HG02884 (cell line): ENCODE results near the gene QSOX2.

Source experiments
- ATAC-seq: cut with Tn5 transposase; IDR thresholded peaks from one replicate; pipeline ENCODE4 v1.9.1; 2021; ENCODE audit warnings: mild to moderate bottlenecking, moderate library complexity; ENCODE audit not compliant: unreplicated experiment

Gene QSOX2, protein sequence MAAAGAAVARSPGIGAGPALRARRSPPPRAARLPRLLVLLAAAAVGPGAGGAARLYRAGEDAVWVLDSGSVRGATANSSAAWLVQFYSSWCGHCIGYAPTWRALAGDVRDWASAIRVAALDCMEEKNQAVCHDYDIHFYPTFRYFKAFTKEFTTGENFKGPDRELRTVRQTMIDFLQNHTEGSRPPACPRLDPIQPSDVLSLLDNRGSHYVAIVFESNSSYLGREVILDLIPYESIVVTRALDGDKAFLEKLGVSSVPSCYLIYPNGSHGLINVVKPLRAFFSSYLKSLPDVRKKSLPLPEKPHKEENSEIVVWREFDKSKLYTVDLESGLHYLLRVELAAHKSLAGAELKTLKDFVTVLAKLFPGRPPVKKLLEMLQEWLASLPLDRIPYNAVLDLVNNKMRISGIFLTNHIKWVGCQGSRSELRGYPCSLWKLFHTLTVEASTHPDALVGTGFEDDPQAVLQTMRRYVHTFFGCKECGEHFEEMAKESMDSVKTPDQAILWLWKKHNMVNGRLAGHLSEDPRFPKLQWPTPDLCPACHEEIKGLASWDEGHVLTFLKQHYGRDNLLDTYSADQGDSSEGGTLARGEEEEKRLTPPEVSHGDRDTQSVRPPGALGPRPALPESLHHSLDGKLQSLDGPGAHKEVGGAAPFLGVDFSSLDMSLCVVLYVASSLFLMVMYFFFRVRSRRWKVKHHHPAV

GRCh38 chr9:136245219-136246150, at the start of gene QSOX2:
QSOX2 (minus strand) TSS chr9:136245812; CDS start chr9:136245803, 9 bp downstream.
- no peak for ATAC-seq

- no peak for ATAC-seq
Observed at GRCh38 chr9:136295055-136295454, 49.4 kb upstream of the QSOX2 start.

- no peak for ATAC-seq
Observed at GRCh38 chr9:136294437-136294836, 48.8 kb upstream of the QSOX2 start.

- no peak for ATAC-seq
Observed at GRCh38 chr9:136293476-136294077, 48.0 kb upstream of the QSOX2 start.

GRCh38 chr9:136292591-136293448, 47.2 kb upstream of the QSOX2 start:
- no peak for ATAC-seq

DNA sequence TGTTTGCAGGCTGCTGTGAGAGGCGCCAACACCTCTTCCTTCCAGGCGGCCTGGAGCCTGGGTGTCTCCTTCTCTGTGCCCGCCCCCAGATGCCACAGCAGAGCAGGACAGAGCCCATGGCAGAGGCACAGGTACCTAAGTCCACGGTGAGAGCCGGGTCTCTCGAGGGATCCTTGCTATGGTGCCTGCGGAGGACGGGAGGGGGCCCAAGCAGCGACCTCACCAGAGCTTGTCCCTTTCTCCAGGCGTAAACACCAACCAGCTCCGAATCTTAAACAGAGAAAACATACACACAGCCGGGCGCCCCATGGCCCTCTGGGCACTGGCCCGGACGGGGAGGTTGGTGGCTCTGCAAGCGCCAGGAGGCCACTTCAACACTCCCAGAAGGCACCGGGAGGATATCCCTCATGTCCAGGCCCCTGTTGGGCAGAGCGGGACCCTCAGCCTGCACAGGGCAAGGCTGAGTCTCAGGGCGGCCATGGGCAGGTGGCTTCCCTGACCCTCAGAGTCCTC, 46.5 kb upstream of the QSOX2 start:
- ATAC-seq, result no peak

- ATAC-seq, result no peak
Observed at GRCh38 chr9:136291306-136292025, 45.9 kb upstream of the QSOX2 start.

DNA sequence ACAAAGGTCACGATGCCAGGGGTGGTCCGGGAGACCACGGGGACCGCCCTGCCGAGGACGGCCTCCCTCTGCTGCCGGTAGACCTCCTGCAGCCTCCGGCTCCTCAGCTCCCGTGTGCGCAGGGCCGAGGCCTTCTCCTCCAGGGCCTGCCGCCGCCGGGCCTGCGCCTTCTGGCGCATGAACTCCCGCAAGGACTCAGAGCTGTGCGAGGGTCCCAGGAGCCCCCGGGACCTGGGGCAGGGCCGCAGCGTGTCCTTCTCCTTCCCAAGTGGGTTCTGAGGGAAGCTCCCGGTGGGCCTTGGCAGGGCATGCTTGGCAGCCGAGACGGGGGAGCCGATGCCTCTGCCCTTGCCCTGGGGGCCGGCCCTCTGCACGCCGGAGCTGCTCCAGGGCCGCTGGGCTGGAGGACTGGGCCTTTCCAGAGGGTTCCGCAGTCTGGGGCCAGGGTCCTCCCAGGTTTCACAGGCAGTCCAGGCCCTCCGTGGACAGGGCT, 44.9 kb upstream of the QSOX2 start:
- no peak for ATAC-seq

DNA sequence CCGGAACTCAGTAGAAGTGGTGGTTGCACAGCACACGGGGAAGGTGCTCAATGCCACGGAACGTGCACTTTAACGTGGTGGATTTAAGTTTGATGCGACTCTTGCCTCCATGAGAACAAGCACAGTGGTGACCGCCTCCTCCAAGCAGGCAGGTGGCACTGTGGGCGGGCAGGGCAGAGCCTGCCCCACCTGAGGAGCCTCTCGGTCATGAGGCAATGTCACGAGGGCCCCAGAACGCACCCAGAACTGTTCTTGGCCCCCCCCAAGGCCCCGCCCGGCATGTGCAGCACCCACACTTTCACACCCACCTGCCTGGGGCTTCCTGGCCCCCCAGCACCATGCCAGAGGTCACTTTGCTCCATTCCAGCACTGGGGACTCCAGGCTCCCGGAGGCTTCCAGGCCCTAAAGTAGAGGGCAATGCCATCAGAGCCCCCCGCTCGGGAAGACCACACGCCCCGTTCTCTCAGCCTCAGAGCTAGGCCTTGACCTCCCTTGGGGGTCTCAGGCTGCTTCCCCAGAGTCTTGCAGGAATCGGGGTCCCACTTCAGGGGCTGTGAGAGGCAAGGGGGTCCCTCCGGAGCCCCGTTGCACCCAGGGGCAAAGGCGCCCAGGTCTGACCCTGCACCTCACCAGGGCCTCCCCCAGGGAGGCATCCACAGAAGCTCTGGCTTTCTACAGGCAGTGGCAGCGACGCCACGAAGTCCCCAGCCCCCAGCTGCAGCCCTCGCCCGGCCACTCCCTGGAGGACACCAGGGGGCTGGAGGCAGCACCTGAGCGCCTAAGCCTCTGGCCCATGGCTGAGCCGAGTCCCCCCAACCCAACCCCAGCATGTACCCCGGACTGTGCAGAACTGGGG, 44.3 kb upstream of the QSOX2 start:
- ATAC-seq, result no peak

DNA sequence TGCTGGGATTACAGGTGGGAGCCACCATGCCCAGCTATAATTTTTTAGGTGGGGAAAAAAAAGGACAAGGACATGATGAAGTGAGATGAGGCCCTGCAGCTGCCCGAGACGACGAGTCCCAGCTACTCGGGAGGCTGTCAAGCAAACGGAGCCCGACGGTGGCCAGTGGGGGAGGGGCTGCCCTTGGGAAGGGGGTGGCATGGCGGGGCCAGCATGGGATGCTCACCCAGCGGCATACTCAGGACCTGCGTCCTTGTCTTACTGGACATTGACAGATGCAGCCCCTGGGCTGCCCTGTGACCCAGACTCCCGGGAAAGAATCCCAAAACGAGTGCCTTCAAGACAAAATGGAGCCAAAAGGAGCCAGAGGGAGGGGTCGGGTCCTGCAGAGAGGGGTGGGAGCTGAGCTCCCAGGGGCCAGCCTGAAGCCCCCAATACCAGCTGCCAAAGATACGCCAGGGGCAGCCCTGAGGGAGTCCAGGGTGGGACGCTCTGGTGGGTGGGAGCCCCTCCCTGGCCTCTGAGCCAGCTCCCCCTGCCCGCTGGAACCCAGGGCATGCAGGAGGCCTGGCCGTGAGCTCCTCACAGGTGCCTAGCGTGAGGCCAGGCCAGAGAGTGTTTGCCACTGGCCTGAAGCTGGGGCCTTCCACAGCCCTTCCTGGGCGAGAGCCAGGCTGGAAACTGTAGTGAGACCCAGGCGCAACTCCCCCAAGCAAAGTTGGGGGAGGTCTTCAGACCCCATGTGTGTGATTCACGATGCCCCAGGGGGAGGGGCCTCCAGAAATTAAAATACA, 42.5 kb upstream of the QSOX2 start:
- ATAC-seq, result no peak

GRCh38 chr9:136286987-136287379, 41.4 kb upstream of the QSOX2 start:
- ATAC-seq, result no peak

DNA sequence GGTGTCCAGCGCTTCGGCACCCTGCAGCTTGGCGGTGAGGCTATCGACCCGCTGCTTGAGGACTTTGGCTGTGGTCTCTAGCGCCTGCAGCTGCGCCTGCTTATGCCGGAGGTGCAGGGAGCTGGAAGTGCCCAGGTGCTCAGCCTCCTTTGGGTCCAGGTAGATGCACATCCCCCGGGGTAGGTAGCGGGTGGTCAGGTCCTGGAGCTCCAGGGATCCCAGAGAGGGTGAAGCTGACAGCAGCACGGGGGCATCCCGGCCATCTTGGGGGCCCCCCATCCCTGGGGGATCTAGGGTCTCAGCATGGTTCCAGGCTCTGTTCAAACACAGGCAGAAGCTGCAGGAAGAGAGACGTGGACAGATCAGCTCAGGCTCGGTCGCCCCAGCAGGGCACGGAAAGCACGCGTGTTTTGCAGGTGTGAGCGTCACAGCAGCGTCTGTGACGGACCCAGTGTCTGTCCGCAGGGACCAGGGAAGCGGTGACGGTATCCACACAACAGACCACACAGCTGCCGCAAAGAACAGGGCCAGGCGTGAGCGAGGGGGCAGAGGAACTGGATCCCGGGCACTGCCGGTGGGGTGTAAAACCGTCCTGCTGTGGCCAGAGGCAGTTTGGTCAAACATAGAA, 40.9 kb upstream of the QSOX2 start:
- no peak for ATAC-seq

- no peak for ATAC-seq
Observed at GRCh38 chr9:136285501-136286358, 40.1 kb upstream of the QSOX2 start.

- no peak for ATAC-seq
Observed at GRCh38 chr9:136284951-136285350, 39.3 kb upstream of the QSOX2 start.

- ATAC-seq, result no peak
Observed at GRCh38 chr9:136284311-136284710, 38.7 kb upstream of the QSOX2 start.
